Glutamatergic neuron (in vitro differentiated cells): ENCODE measurements around the gene TRAT1. TPM values are rescaled to one million over a fixed set of nuclear protein-coding genes. Genes with fewer than 3 reads are reported as not detected.

Experiments used
- DNase-seq: peaks from one replicate; pipeline ENCODE4 v3.0.0; 2022
- H3K27ac Mint-ChIP-seq: one replicate; pipeline ENCODE4 v1.8.0; 2020; ENCODE audit warnings: mild to moderate bottlenecking, mixed read lengths, inconsistent platforms; ENCODE audit not compliant: unreplicated experiment
- H3K27me3 Mint-ChIP-seq: one replicate; pipeline ENCODE4 v1.8.0; 2020; ENCODE audit warnings: mild to moderate bottlenecking, moderate library complexity, mixed read lengths, inconsistent platforms; ENCODE audit not compliant: unreplicated experiment
- H3K36me3 Mint-ChIP-seq: one replicate; pipeline ENCODE4 v1.8.0; 2020; ENCODE audit warnings: mild to moderate bottlenecking, mixed read lengths, inconsistent platforms; ENCODE audit not compliant: unreplicated experiment
- H3K4me1 Mint-ChIP-seq: one replicate; pipeline ENCODE4 v1.8.0; 2020; ENCODE audit warnings: mild to moderate bottlenecking, low read depth, mixed read lengths, inconsistent platforms; ENCODE audit not compliant: unreplicated experiment
- H3K4me3 Mint-ChIP-seq: one replicate; pipeline ENCODE4 v1.8.0; 2020; ENCODE audit warnings: mild to moderate bottlenecking, mixed read lengths, inconsistent platforms; ENCODE audit not compliant: unreplicated experiment
- H3K9me3 Mint-ChIP-seq: one replicate; pipeline ENCODE4 v1.8.0; 2020; ENCODE audit warnings: mild to moderate bottlenecking, moderate library complexity, mixed read lengths, inconsistent platforms; ENCODE audit not compliant: unreplicated experiment
- total RNA-seq: library from RNA; stranded (reverse); fragmentation: NEBNext Ultra II Directional; extraction: Animal tissue kit (Norgen Biotek cat#: 25700); gene quantifications from one replicate; pipeline ENCODE4 v1.2.1, GENCODE V29; 2021; ENCODE audit not compliant: unreplicated experiment
- TF ChIP-seq, protein P1 (sequence below): fragments of 200-600 bp; sonication (generic); IDR thresholded peaks from one replicate; pipeline ENCODE4 v1.5.0; 2021; ENCODE audit not compliant: partially characterized antibody, unreplicated experiment

The TRAT1 gene
- total RNA-seq, 1 donor from 2014 or later: not detected

GRCh38 chr3:108877901-108878300 is 55.3 kb downstream of the TRAT1 start:
- TF ChIP-seq, protein P1, sequence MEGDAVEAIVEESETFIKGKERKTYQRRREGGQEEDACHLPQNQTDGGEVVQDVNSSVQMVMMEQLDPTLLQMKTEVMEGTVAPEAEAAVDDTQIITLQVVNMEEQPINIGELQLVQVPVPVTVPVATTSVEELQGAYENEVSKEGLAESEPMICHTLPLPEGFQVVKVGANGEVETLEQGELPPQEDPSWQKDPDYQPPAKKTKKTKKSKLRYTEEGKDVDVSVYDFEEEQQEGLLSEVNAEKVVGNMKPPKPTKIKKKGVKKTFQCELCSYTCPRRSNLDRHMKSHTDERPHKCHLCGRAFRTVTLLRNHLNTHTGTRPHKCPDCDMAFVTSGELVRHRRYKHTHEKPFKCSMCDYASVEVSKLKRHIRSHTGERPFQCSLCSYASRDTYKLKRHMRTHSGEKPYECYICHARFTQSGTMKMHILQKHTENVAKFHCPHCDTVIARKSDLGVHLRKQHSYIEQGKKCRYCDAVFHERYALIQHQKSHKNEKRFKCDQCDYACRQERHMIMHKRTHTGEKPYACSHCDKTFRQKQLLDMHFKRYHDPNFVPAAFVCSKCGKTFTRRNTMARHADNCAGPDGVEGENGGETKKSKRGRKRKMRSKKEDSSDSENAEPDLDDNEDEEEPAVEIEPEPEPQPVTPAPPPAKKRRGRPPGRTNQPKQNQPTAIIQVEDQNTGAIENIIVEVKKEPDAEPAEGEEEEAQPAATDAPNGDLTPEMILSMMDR: no peak
- H3K36me3 Mint-ChIP-seq: no peaks in the 10 kb centered on the region

DNA sequence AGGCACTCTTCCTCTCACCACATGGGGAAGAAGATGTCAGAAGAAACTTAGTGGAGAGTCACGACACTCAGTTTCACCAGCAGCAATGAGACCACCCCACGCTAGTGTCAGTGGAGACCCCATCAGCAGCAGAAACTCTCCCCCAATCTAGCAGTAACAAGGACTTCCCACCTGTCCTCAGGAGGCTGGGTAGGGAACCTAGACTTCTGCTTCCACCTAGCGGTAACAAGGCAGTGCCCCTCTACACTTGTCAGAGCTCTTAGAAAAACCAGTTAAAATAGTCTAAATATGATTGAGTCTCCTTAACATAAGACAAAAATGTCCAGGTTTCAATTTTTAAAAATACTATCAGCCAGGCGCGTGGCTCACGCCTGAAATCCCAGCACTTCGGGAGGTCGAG is 57.3 kb downstream of the TRAT1 start:
- peaks cover 2% of the 10 kb centered on the region for H3K27me3 Mint-ChIP-seq
- TF ChIP-seq, protein P1: no peak
- no peak overlapping the region for H3K4me3 Mint-ChIP-seq
- no peaks in the 10 kb centered on the region for H3K9me3 Mint-ChIP-seq
- H3K27ac Mint-ChIP-seq: no peak overlapping the region
- H3K36me3 Mint-ChIP-seq: no peaks in the 10 kb centered on the region
- no peak for DNase-seq
- no peaks in the 10 kb centered on the region for H3K4me1 Mint-ChIP-seq

More at GRCh38 chr3:108877901-108878300, 55.3 kb downstream of the TRAT1 start:
- DNase-seq: no peak
- Mint-ChIP-seq H3K4me3 (no peak overlapping the region), H3K9me3 (no peaks in the 10 kb centered on the region), H3K27ac (no peak overlapping the region), H3K4me1 (no peaks in the 10 kb centered on the region), H3K27me3 (peaks cover 2% of the 10 kb centered on the region)

DNA sequence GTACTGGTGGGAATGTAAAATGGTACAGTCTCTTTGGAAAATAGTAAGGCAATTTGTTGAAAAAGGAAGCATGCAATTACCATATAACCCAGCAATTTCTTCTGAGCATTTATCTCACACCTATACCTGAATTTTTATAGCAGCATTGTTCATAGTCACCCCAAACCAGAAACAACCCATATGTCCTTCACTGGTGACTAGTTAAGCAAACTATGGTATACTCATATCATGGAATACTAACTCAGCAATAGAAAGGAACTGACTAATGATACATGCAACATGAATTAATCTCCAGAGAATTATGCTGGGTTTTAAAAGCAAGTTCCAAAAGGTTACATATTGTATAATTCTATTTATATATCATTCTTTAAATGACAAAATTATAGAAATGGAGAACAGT is 60.2 kb downstream of the TRAT1 start:
- Mint-ChIP-seq H3K4me1 (no peaks in the 10 kb centered on the region), H3K27me3 (no peaks in the 10 kb centered on the region), H3K27ac (no peak overlapping the region), H3K4me3 (no peak overlapping the region), H3K9me3 (no peaks in the 10 kb centered on the region), H3K36me3 (no peaks in the 10 kb centered on the region)
- TF ChIP-seq, protein P1: no peak
- DNase-seq: no peak

- H3K27ac Mint-ChIP-seq: no peak overlapping the region
- no peaks in the 10 kb centered on the region for H3K9me3 Mint-ChIP-seq
- TF ChIP-seq, protein P1: no peak
- no peak overlapping the region for H3K4me3 Mint-ChIP-seq
- H3K36me3 Mint-ChIP-seq: no peaks in the 10 kb centered on the region
- DNase-seq: no peak
- H3K4me1 Mint-ChIP-seq: no peaks in the 10 kb centered on the region
- no peaks in the 10 kb centered on the region for H3K27me3 Mint-ChIP-seq
These were observed 60.8 kb downstream of the TRAT1 start for GRCh38 chr3:108883373-108883772.

DNA sequence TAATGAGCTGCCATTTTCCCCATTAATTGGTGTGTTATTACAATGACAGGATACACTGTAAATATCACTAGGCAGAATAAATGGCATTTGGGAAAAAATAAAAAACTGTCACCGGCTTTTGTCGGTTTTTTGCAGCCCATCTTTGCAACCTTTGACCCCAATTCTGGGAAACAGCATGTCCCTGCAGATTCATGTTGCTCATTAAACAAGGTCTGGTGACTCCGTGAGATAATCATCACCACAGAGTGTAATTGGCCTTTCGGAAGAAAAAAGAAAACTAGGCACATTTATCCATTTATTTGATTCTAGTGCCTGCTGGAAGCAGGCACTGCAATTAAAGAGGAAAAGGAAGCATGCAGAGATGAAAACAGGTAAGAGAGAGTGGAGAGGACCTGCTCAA is 64.5 kb downstream of the TRAT1 start:
- no peaks in the 10 kb centered on the region for H3K9me3 Mint-ChIP-seq
- TF ChIP-seq, protein P1: no peak
- H3K4me1 Mint-ChIP-seq: no peaks in the 10 kb centered on the region
- no peak overlapping the region for H3K27ac Mint-ChIP-seq
- DNase-seq: no peak
- no peaks in the 10 kb centered on the region for H3K36me3 Mint-ChIP-seq
- H3K4me3 Mint-ChIP-seq: no peak overlapping the region
- no peaks in the 10 kb centered on the region for H3K27me3 Mint-ChIP-seq
